A549 (cell line): ENCODE results near the gene GRIK2. TPM values are rescaled to one million over a fixed set of nuclear protein-coding genes. Genes with fewer than 3 reads are reported as not detected.
"Not testable (repeated sequence)": the region's sequence is repeated elsewhere in the genome, so short reads cannot be mapped to it uniquely, and the experiment has no call there.

Experiments
- ATAC-seq, 2 experiments: fragments of 200-7000 bp in 1 of 2; fragments of >200 bp in 1 of 2; cut with Nextera tagmentation in 1 of 2; cut with Tn5 transposase in 1 of 2; 3 replicates each; pipeline versions ENCODE4 v1.8.0 to v1.9.1; 2018 to 2020; ENCODE audit warnings: mild to moderate bottlenecking in 1 of 2, moderate library complexity in 1 of 2
- CTCF ChIA-PET: fragments of 300-600 bp; sonication (Branson Sonifier 250); formaldehyde crosslinking; extraction: SDS; loops from one replicate; lab custom pipeline; 2021; ENCODE audit warnings: antibody characterized with exemption, inconsistent platforms; lab: Yijun Ruan, JAX
- POLR2A ChIA-PET: fragments of 350-600 bp; formaldehyde crosslinking; extraction: SDS; loops from one replicate; lab custom pipeline; 2021; ENCODE audit warnings: antibody characterized with exemption, inconsistent platforms; lab: Yijun Ruan, JAX
- DNase-seq, 2 experiments: peaks; one replicate each; pipeline versions ENCODE4 v3.0.0 to v3.0.0-alpha.2; 2011 to 2016; ENCODE audit warnings: low read depth in 1 of 2, low spot score in 1 of 2
- FAIRE-seq: peaks from 2 replicates; lab custom pipeline; 2011; peaks lifted over from hg19 to GRCh38; lab: Jason Lieb, UNC
- H3K27ac ChIP-seq, 2 experiments: fragments of >200 bp; sonication (Bioruptor Twin); formaldehyde crosslinking; 3 replicates each; pipeline ENCODE4 v1.5.1; 2016 to 2017
- H3K4me1 ChIP-seq: fragments of >200 bp; sonication (Bioruptor Twin); formaldehyde crosslinking; 3 replicates; pipeline ENCODE4 v1.6.1; 2016
- H3K4me2 ChIP-seq: fragments of >200 bp; sonication (Bioruptor Twin); formaldehyde crosslinking; 3 replicates; pipeline ENCODE4 v1.6.1; 2016
- H3K4me3 ChIP-seq: fragments of >200 bp; sonication (Bioruptor Twin); formaldehyde crosslinking; 3 replicates; pipeline ENCODE4 v1.5.1; 2016
- H3K9me3 ChIP-seq: fragments of >200 bp; sonication (Bioruptor Twin); formaldehyde crosslinking; 3 replicates; pipeline ENCODE4 v1.6.1; 2016
- CEBPB ChIP-seq, 2 experiments: fragments of >200 bp in 1 of 2; sonication (Bioruptor Twin) in 1 of 2; formaldehyde crosslinking in 1 of 2; IDR thresholded peaks; 2 replicates each; pipeline ENCODE4 v1.6.1; 2012 to 2016
- CHD2 ChIP-seq: fragments of 150-350 bp; IDR thresholded peaks from 2 replicates; pipeline ENCODE4 v1.6.1; 2014; ENCODE audit warnings: low read length; ENCODE audit not compliant: partially characterized antibody
- GATA3 ChIP-seq: IDR thresholded peaks from 2 replicates; pipeline ENCODE4 v1.6.1; 2012; ENCODE audit warnings: borderline replicate concordance
- HMGXB4 ChIP-seq: fragments of 250-450 bp; sonication (Bioruptor Pico); IDR thresholded peaks from 2 replicates; pipeline ENCODE4 v1.5.0; 2021; ENCODE audit warnings: mild to moderate bottlenecking, moderate library complexity, borderline replicate concordance
- HOXA7 ChIP-seq: fragments of 250-450 bp; sonication (Bioruptor Pico); IDR thresholded peaks from 2 replicates; pipeline ENCODE4 v1.5.0; 2020; ENCODE audit warnings: mild to moderate bottlenecking, moderate library complexity
- KDM1A ChIP-seq: fragments of 200-600 bp; sonication (generic); IDR thresholded peaks from 2 replicates; pipeline ENCODE4 v1.6.1; 2016; ENCODE audit warnings: low read depth, mild to moderate bottlenecking
- KDM5A ChIP-seq: fragments of 200-600 bp; sonication (generic); IDR thresholded peaks from 2 replicates; pipeline ENCODE4 v1.6.1; 2016; ENCODE audit warnings: antibody characterized with exemption, mild to moderate bottlenecking
- MYC ChIP-seq: IDR thresholded peaks from 2 replicates; pipeline ENCODE4 v1.6.1; 2012; ENCODE audit warnings: mild to moderate bottlenecking, inconsistent platforms, low read length, improper control_type of control experiment, borderline replicate concordance
- PHF8 ChIP-seq: fragments of 200-600 bp; sonication (generic); IDR thresholded peaks from 2 replicates; pipeline ENCODE4 v1.6.1; 2016; ENCODE audit warnings: low read depth, mild to moderate bottlenecking, antibody characterized with exemption, moderate library complexity, borderline replicate concordance
- POLR2AphosphoS2 ChIP-seq: conservative IDR thresholded peaks from 2 replicates; pipeline ENCODE4 v1.6.1; 2012; ENCODE audit warnings: low read length, improper control_type of control experiment, inconsistent platforms
- RAD21 ChIP-seq, 2 experiments: fragments of >200 bp in 1 of 2; sonication (Bioruptor Twin) in 1 of 2; formaldehyde crosslinking in 1 of 2; IDR thresholded peaks in 1 of 2; conservative IDR thresholded peaks in 1 of 2; 2 replicates in 1 of 2; 3 replicates in 1 of 2; pipeline ENCODE4 v1.6.1; 2012 to 2018; ENCODE audit warnings: inconsistent platforms in 1 of 2
- RARB ChIP-seq: fragments of 250-450 bp; sonication (Bioruptor Pico); IDR thresholded peaks from 2 replicates; pipeline ENCODE4 v1.8.0; 2021; ENCODE audit warnings: mild to moderate bottlenecking, moderate library complexity
- REST ChIP-seq: fragments of 200-600 bp; sonication (generic); IDR thresholded peaks from 2 replicates; pipeline ENCODE4 v1.6.1; 2016; ENCODE audit warnings: antibody characterized with exemption, mild to moderate bottlenecking, moderate library complexity
- SMC3 ChIP-seq: fragments of >200 bp; sonication (Bioruptor Twin); formaldehyde crosslinking; IDR thresholded peaks from 3 replicates; pipeline ENCODE4 v1.6.1; 2018; ENCODE audit warnings: inconsistent platforms
- TFCP2L1 ChIP-seq: fragments of 250-450 bp; sonication (Bioruptor Pico); IDR thresholded peaks from 2 replicates; pipeline ENCODE4 v1.5.0; 2021; ENCODE audit warnings: mild to moderate bottlenecking
- WGBS: methylation state at CpG from one replicate; pipeline ENCODE4 v1.1.6; 2017; ENCODE audit errors: missing lambda C conversion rate; 5-methylcytosine and 5-hydroxymethylcytosine counted together
- polyA plus RNA-seq, 4 experiments: library from polyadenylated mRNA; depleted of rRNA in 3 of 4; stranded (reverse); fragments of >200 nt; fragmentation: RNase III in 1 of 4; extraction: RNeasy Plus Mini Kit Qiagen cat#74134 plus additional on column Dnase treatment in 1 of 4; gene quantifications; 2 replicates in 3 of 4; 3 replicates in 1 of 4; pipeline ENCODE4 v1.2.3, GENCODE V29; 2011 to 2017
- TF ChIP-seq, protein P1 (sequence below): IDR thresholded peaks from 2 replicates; pipeline ENCODE4 v1.6.1; 2012
- TF ChIP-seq, protein P2 (sequence below): fragments of 250-450 bp; sonication (Bioruptor Pico); IDR thresholded peaks from 2 replicates; pipeline ENCODE4 v1.5.0; 2020; ENCODE audit warnings: low read depth, mild to moderate bottlenecking, moderate library complexity

Gene GRIK2
- polyA plus RNA-seq, 2 of the 4 experiments (the other 2 are of a cell fraction): 0.56 to 0.65 TPM

GRCh38 chr6:101638865-101639264 is 245.4 kb downstream of the GRIK2 start:
- H3K9me3 ChIP-seq, ATAC-seq, H3K4me3 ChIP-seq, H3K4me2 ChIP-seq, H3K27ac ChIP-seq, POLR2A ChIA-PET, FAIRE-seq, H3K4me1 ChIP-seq: not testable (repeated sequence)
- peak in 1 of 2 experiments; percentile 3 for DNase-seq
- peak in 1 of 2 experiments; percentile 38; a peak in 2 of 4 replicates for TF ChIP-seq CEBPB (IDR thresholded peaks at IDR 0.05)
- CTCF ChIA-PET: interaction anchor here (0.6 kb wide), 1 partner anchor 817 kb away, joined by 3 read pairs; no protein-coding TSS in a partner anchor
- 33% methylated on average over 11 of the region's 11 CpGs for WGBS

- no peaks in the 10 kb centered on the region for H3K4me1 ChIP-seq
- no peak overlapping the region for H3K4me2 ChIP-seq
- POLR2A ChIA-PET: no interaction called here
- DNase-seq (no peak), FAIRE-seq (no peak), ATAC-seq (no peak)
- H3K4me3 ChIP-seq: no peak overlapping the region
- H3K27ac ChIP-seq: no peak overlapping the region
- 13% methylated on average over 1 of the region's 1 CpG for WGBS
- no peaks in the 10 kb centered on the region for H3K9me3 ChIP-seq
- TF ChIP-seq CHD2 (no peak), SMC3 (no peak)
- CTCF ChIA-PET: no interaction called here
These were observed 246.6 kb downstream of the GRIK2 start for GRCh38 chr6:101640131-101640530.

DNA sequence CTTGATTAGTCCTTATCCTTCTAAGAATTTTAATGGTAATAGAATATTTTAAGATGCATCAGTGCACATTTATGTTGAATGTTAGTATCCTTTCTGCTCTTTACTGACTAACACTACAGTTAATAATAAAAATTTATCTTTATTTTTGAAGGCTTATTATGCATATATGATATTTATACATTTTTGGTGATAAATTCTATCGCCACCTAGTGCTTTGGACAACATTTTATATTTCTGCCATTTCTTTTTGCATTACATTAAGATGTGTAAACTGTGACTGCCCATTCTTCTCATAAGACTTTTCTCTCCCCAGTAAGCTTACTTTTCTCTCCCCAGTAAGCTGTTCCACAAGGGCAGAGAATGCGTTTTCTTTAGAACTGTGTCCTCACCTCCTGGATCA is 252.3 kb downstream of the GRIK2 start:
- ChIA-PET POLR2A (no interaction called here), CTCF (no interaction called here)
- no peak for DNase-seq
- TF ChIP-seq REST (no peak), GATA3 (no peak), POLR2AphosphoS2 (no peak)
- TF ChIP-seq, protein P1, sequence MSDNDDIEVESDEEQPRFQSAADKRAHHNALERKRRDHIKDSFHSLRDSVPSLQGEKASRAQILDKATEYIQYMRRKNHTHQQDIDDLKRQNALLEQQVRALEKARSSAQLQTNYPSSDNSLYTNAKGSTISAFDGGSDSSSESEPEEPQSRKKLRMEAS: no peak
- H3K4me3 ChIP-seq: no peak overlapping the region
- no peak for FAIRE-seq
- 23% methylated on average over 2 of the region's 2 CpGs for WGBS
- H3K9me3 ChIP-seq: no peaks in the 10 kb centered on the region
- ATAC-seq: no peak
- no peak overlapping the region for H3K4me2 ChIP-seq
- H3K4me1 ChIP-seq: no peaks in the 10 kb centered on the region
- no peak overlapping the region for H3K27ac ChIP-seq

- Histone ChIP-seq H3K4me2 (no peak overlapping the region), H3K4me1 (no peaks in the 10 kb centered on the region), H3K9me3 (no peaks in the 10 kb centered on the region), H3K4me3 (no peak overlapping the region), H3K27ac (no peak overlapping the region)
- ChIA-PET POLR2A (no interaction called here), CTCF (no interaction called here)
- DNase-seq: no peak
- WGBS: 37% methylated on average over 3 of the region's 3 CpGs
- no peak for FAIRE-seq
- ATAC-seq: no peak
- TF ChIP-seq TFCP2L1: no peak
- no peak for TF ChIP-seq RAD21 (conservative IDR thresholded peaks at IDR 0.05 in 1 of 2, IDR thresholded peaks at IDR 0.05 in 1 of 2)
- TF ChIP-seq, protein P2, sequence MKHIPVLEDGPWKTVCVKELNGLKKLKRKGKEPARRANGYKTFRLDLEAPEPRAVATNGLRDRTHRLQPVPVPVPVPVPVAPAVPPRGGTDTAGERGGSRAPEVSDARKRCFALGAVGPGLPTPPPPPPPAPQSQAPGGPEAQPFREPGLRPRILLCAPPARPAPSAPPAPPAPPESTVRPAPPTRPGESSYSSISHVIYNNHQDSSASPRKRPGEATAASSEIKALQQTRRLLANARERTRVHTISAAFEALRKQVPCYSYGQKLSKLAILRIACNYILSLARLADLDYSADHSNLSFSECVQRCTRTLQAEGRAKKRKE (CRISPR knock-in tag): no peak
- TF ChIP-seq HMGXB4 (CRISPR knock-in tag): no peak
- no peak for TF ChIP-seq KDM5A
- TF ChIP-seq PHF8: no peak
- no peak for TF ChIP-seq HOXA7
- no peak for TF ChIP-seq RARB (CRISPR knock-in tag)
- TF ChIP-seq KDM1A: no peak
- no peak for TF ChIP-seq MYC
These were observed 257.0 kb downstream of the GRIK2 start for GRCh38 chr6:101650402-101651100.
